Measurements from ENCODE around the gene TOPBP1.

- TF ChIP-seq CTCF (IDR thresholded peaks at IDR 0.05) (no peak), POLR2A (IDR thresholded peaks at IDR 0.05; ENCODE audit: low read depth) (no peak)
Observed at GRCh38 chr3:133610031-133610430, 51.7 kb downstream of the TOPBP1 start.

All from esophagus muscularis mucosa (tissue), 3 donors.